Retinal pigment epithelial cell (primary cell): ENCODE results near the gene TSPEAR.

Experiments used
- DNase-seq: peaks from one replicate; pipeline ENCODE4 v3.0.0-alpha.2; 2010; ENCODE audit warnings: low read depth
- H3K4me3 ChIP-seq: 2 replicates; pipeline ENCODE4 v1.5.1; 2011; ENCODE audit warnings: mild to moderate bottlenecking, low read length, control low read depth, moderate library complexity
- TF ChIP-seq, protein P1 (sequence below): conservative IDR thresholded peaks from 2 replicates; pipeline ENCODE4 v1.5.1; 2011; ENCODE audit warnings: low read depth, low read length, control low read depth, inconsistent platforms

The TSPEAR gene

DNA sequence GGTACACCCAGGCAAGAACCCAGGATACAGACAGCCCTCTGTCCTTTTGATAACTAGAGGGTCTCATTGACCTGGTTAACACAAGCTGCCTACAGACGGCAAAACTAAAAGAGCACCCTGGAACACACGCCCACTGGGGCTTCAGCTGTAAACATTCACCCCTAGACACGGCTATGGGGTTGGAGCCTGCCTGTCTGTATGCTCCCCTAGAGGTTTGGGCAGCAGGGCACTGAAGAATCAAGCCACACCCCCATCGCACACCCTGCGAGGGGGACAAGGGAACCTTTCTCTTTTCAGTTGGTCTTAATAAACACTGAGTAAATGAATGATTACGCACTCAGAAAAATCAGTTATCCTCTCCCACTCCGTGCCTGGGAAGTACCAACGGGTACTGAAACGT lies 220.6 kb downstream of the TSPEAR start:
- H3K4me3 ChIP-seq: no peak overlapping the region
- DNase-seq: no peak
- TF ChIP-seq, protein P1, sequence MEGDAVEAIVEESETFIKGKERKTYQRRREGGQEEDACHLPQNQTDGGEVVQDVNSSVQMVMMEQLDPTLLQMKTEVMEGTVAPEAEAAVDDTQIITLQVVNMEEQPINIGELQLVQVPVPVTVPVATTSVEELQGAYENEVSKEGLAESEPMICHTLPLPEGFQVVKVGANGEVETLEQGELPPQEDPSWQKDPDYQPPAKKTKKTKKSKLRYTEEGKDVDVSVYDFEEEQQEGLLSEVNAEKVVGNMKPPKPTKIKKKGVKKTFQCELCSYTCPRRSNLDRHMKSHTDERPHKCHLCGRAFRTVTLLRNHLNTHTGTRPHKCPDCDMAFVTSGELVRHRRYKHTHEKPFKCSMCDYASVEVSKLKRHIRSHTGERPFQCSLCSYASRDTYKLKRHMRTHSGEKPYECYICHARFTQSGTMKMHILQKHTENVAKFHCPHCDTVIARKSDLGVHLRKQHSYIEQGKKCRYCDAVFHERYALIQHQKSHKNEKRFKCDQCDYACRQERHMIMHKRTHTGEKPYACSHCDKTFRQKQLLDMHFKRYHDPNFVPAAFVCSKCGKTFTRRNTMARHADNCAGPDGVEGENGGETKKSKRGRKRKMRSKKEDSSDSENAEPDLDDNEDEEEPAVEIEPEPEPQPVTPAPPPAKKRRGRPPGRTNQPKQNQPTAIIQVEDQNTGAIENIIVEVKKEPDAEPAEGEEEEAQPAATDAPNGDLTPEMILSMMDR: no peak

DNA sequence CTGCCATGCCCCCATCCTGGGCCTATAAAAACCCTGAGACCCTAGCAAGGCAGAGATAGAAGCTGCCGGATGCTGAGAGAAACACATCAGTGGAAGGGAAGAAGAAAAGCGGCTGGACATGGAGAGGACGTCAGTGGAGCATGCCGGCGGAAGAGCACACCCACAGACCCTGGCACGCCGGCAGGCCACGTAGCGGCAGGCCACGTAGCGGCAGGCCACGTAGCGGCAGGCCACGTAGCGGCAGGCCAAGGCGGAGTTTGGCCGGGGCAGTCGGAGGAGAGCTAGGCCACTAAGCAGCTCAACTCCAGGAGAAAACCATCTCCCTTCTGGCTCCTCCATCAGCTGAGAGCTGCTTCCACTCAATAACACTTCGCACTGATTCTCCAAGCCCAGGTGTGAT lies 221.0 kb downstream of the TSPEAR start:
- TF ChIP-seq, protein P1: no peak
- no peak overlapping the region for H3K4me3 ChIP-seq
- no peak for DNase-seq

- no peak for DNase-seq
- H3K4me3 ChIP-seq: no peak overlapping the region
- TF ChIP-seq, protein P1: peak; percentile 33
Observed at GRCh38 chr21:44489962-44490361, 221.4 kb downstream of the TSPEAR start.

DNA sequence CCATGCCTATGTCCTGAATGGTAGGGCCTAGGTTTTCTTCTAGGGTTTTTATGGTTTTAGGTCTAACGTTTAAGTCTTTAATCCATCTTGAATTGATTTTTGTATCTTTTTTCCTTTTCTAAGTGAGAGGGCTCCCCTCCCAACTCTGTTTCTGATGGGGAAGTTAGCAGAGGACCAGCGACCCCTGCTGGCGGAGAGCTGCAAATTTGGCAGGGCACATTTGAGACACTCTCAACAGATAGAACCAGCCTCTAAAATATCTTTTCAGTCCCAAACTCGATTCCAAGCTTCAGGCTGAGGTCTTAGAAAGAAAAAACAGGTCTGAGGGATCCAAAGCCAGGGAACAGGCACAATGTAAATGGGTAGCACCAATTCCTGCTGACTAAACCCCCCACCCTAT lies 223.5 kb downstream of the TSPEAR start:
- TF ChIP-seq, protein P1: peak; percentile 62
- H3K4me3 ChIP-seq: no peak overlapping the region
- no peak for DNase-seq

DNA sequence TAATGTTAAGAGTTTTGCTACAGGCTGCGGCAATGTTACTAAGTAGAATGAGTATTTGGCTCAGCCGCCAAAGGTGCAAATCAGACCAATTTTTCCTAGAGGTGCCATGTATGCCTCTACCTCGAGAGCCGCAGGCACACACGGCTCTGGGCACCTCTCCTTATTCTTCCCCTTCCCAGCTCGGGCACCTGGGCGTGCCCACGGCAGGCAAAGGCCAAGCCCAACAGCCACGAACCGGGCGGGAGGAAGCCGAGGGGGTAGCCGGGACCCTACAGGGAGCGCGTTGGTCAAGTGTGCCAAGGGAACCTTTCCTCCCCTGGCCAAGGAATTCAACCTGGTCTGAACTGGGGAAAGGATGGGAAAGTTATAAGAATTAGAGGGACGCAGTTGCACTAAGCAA lies 225.1 kb downstream of the TSPEAR start:
- TF ChIP-seq, protein P1: no peak
- no peak for DNase-seq
- no peak overlapping the region for H3K4me3 ChIP-seq

- no peak for DNase-seq
- peak overlapping the region; percentile 23 for H3K4me3 ChIP-seq
- TF ChIP-seq, protein P1: no peak
Observed at GRCh38 chr21:44485796-44486195, 225.6 kb downstream of the TSPEAR start.

- DNase-seq: no peak
- H3K4me3 ChIP-seq: peak overlapping the region; percentile 23
- TF ChIP-seq, protein P1: peak; percentile 35
Observed at GRCh38 chr21:44485254-44485793, 226.0 kb downstream of the TSPEAR start.
